ENCODE data around the gene ARHGEF4. TPM values are rescaled to one million over a fixed set of nuclear protein-coding genes. Genes with fewer than 3 reads are reported as not detected.

Gene ARHGEF4
- polyA plus RNA-seq, 3 donors: 0.05 TPM; not detected in 2

- intact Hi-C loops (cut with micrococcal nuclease): no loop called here
Measured at GRCh38 chr2:130947967-130948366, 111.3 kb downstream of the ARHGEF4 start.

GRCh38 chr2:130949954-130950353 is 113.2 kb downstream of the ARHGEF4 start:
- TF ChIP-seq CTCF (IDR thresholded peaks at IDR 0.05): no peak
- Histone ChIP-seq H3K9me3 (replicated peaks in 1 of 2; ENCODE audit: control insufficient read depth in 1 of 2, insufficient read depth in 1 of 2, low read length in 2 of 2) (peaks cover 16 to 17% of the 10 kb centered on the region in 2 donors), H2AFZ (ENCODE audit: insufficient read depth, low read depth, low read length, poor library complexity, severe bottlenecking) (no peak overlapping the region), H3K36me3 (replicated peaks in 1 of 2; ENCODE audit: control insufficient read depth in 1 of 2, insufficient read depth in 2 of 2, low read length in 2 of 2) (no peaks in the 10 kb centered on the region), H3K4me1 (ENCODE audit: control insufficient read depth in 1 of 2, insufficient read depth in 2 of 2, low read length in 2 of 2) (no peaks in the 10 kb centered on the region), H3K4me2 (replicated peaks; ENCODE audit: extremely low read depth, low read length, poor library complexity, severe bottlenecking) (no peak overlapping the region), H3K27me3 (ENCODE audit: control insufficient read depth in 2 of 2, insufficient read depth in 2 of 2, low read length in 2 of 2) (no peaks in the 10 kb centered on the region), H3K4me3 (replicated peaks in 1 of 3; ENCODE audit: low read depth in 2 of 3, low read length in 3 of 3) (no peak overlapping the region), H3K27ac (ENCODE audit: low read depth in 1 of 2, low read length in 2 of 2) (no peak overlapping the region), H3K9ac (ENCODE audit: insufficient read depth, low read length, poor library complexity, severe bottlenecking) (no peak overlapping the region), H4K20me1 (ENCODE audit: insufficient read depth, low read length) (no peaks in the 10 kb centered on the region), H3K79me2 (ENCODE audit: insufficient read depth, low read length) (no peaks in the 10 kb centered on the region)
- H3K4me3 Mint-ChIP-seq: no peak overlapping the region
- no peaks in the 10 kb centered on the region for H3K4me1 Mint-ChIP-seq
- WGBS (ENCODE audit: insufficient coverage): no CpG with 5 or more reads among the region's 6 CpGs
- peaks cover 2 to 8% (median 2%) of the 10 kb centered on the region in 3 donors for H3K27me3 Mint-ChIP-seq (ENCODE audit: low read depth in 3 of 3)
- DNase-seq: no peak
- intact Hi-C loops (cut with micrococcal nuclease): no loop called here
- H3K36me3 Mint-ChIP-seq: no peaks in the 10 kb centered on the region
- H3K9me3 Mint-ChIP-seq: peaks cover 7 to 41% (median 25%) of the 10 kb centered on the region in 7 donors
- H3K27ac Mint-ChIP-seq: no peak overlapping the region

More at GRCh38 chr2:130947967-130948366, 111.3 kb downstream of the ARHGEF4 start:
- no peaks in the 10 kb centered on the region for H4K20me1 ChIP-seq (ENCODE audit: insufficient read depth, low read length)
- H3K4me1 Mint-ChIP-seq: no peaks in the 10 kb centered on the region
- WGBS (ENCODE audit: insufficient coverage): 92% methylated on average over 6 of the region's 6 CpGs
- H3K27ac ChIP-seq (ENCODE audit: low read depth in 1 of 2, low read length in 2 of 2): no peak overlapping the region
- H2AFZ ChIP-seq (ENCODE audit: insufficient read depth, low read depth, low read length, poor library complexity, severe bottlenecking): peak overlapping the region; percentile 37
- no peaks in the 10 kb centered on the region for H3K27me3 ChIP-seq (ENCODE audit: control insufficient read depth in 2 of 2, insufficient read depth in 2 of 2, low read length in 2 of 2)
- H3K4me3 ChIP-seq (replicated peaks in 1 of 3; ENCODE audit: low read depth in 2 of 3, low read length in 3 of 3): no peak overlapping the region
- no peak overlapping the region for H3K4me2 ChIP-seq (replicated peaks; ENCODE audit: extremely low read depth, low read length, poor library complexity, severe bottlenecking)
- no peaks in the 10 kb centered on the region for H3K4me1 ChIP-seq (ENCODE audit: control insufficient read depth in 1 of 2, insufficient read depth in 2 of 2, low read length in 2 of 2)
- no peak overlapping the region for H3K4me3 Mint-ChIP-seq
- no peak overlapping the region for H3K27ac Mint-ChIP-seq
- H3K9me3 Mint-ChIP-seq: peaks cover 8 to 37% (median 28%) of the 10 kb centered on the region in 7 donors
- no peak overlapping the region for H3K9ac ChIP-seq (ENCODE audit: insufficient read depth, low read length, poor library complexity, severe bottlenecking)
- peaks cover 2 to 8% (median 2%) of the 10 kb centered on the region in 3 donors for H3K27me3 Mint-ChIP-seq (ENCODE audit: low read depth in 3 of 3)
- no peak for DNase-seq
- H3K36me3 Mint-ChIP-seq: no peaks in the 10 kb centered on the region
- H3K9me3 ChIP-seq (replicated peaks in 1 of 2; ENCODE audit: control insufficient read depth in 1 of 2, insufficient read depth in 1 of 2, low read length in 2 of 2): peaks cover 19 to 25% of the 10 kb centered on the region in 2 donors
- TF ChIP-seq CTCF (IDR thresholded peaks at IDR 0.05): no peak
- H3K79me2 ChIP-seq (ENCODE audit: insufficient read depth, low read length): no peaks in the 10 kb centered on the region
- no peaks in the 10 kb centered on the region for H3K36me3 ChIP-seq (replicated peaks in 1 of 2; ENCODE audit: control insufficient read depth in 1 of 2, insufficient read depth in 2 of 2, low read length in 2 of 2)

All from CD14-positive monocyte (primary cell).